Right lobe of liver (tissue), 6 donors: ENCODE data around the gene MINK1. TPM values are rescaled to one million over a fixed set of nuclear protein-coding genes. Genes with fewer than 3 reads are reported as not detected.
A peak's percentile ranks its signal among the peaks of the same experiment; 100 is the strongest.

Experiments
- ATAC-seq, 4 donors: fragments of 200-7000 bp; cut with Tn5 transposase; one replicate each; pipeline ENCODE4 v1.9.1; 2020; ENCODE audit warnings: mild to moderate bottlenecking in 4 of 4, moderate library complexity in 4 of 4
- DNase-seq, 3 donors: peaks; one replicate each; pipeline ENCODE4 v3.0.0-alpha.2; 2020
- H3K27ac ChIP-seq, 3 donors: fragments of 200-600 bp; one replicate each; pipeline ENCODE4 v1.8.0; 2022
- H3K27me3 ChIP-seq, 2 donors: fragments of 200-600 bp; one replicate each; pipeline ENCODE4 v1.8.0; 2022
- H3K36me3 ChIP-seq, 4 donors: fragments of 200-600 bp; sonication (generic) in 1 of 4; one replicate each; pipeline versions ENCODE4 v1.5.1 to v1.8.0; 2017 to 2022; ENCODE audit warnings: control low read depth in 1 of 4
- H3K4me1 ChIP-seq, 4 donors: fragments of 200-600 bp; sonication (generic) in 1 of 4; one replicate each; pipeline versions ENCODE4 v1.5.1 to v1.8.0; 2017 to 2022; ENCODE audit warnings: control low read depth in 1 of 4
- H3K4me3 ChIP-seq, 3 donors: fragments of 200-600 bp; one replicate each; pipeline ENCODE4 v1.8.0; 2022
- H3K9me3 ChIP-seq, 4 donors: fragments of 200-600 bp; sonication (generic) in 1 of 4; one replicate each; pipeline versions ENCODE4 v1.5.1 to v1.8.0; 2017 to 2022; ENCODE audit warnings: control low read depth in 1 of 4
- POLR2A ChIP-seq: fragments of 450-650 bp; IDR thresholded peaks from one replicate; pipeline ENCODE4 v1.6.1; 2017; ENCODE audit warnings: antibody characterized with exemption, mild to moderate bottlenecking
- WGBS: methylation state at CpG from one replicate; pipeline ENCODE4 v1.1.6; 2018; ENCODE audit warnings: low coverage, low lambda C conversion rate; ENCODE audit not compliant: insufficient coverage; ENCODE audit errors: missing lambda C conversion rate; 5-methylcytosine and 5-hydroxymethylcytosine counted together
- intact Hi-C, 2 donors: fragments of 100-400 bp; cut with DNase I; formaldehyde crosslinking; loops; one replicate each; pipeline versions ENCODE4 v1.11.2 to v1.14.1; 2022
- total RNA-seq, 6 experiments: library from RNA; depleted of rRNA in 2 of 6; stranded (reverse); fragments of >200 nt in 2 of 6; fragmentation: NEBNext Ultra II Directional in 3 of 6; extraction: Animal tissue kit (Norgen Biotek cat#: 25700) in 3 of 6; gene quantifications; one replicate each; pipeline versions ENCODE4 v1.1.0 to v1.2.4, GENCODE V29; 2016 to 2023
- TF ChIP-seq, protein P1 (sequence below), 4 donors: fragments of 200-600 bp in 3 of 4; fragments of 450-650 bp in 1 of 4; IDR thresholded peaks; one replicate each; pipeline versions ENCODE4 v1.5.1 to v1.8.0; 2016 to 2022; ENCODE audit warnings: antibody characterized with exemption in 4 of 4, mild to moderate bottlenecking in 2 of 4
- donor health status: DM: no; HTN: yes; CAD: no.
- donor health status: DM: no; HTN: no; CAD: no.
- donor health status: DM: no; HTN: no; CAD: no.
- donor health status: DM: no; HTN: yes; CAD: no.
- donor health status: DM: no; HTN: yes; CAD: no.

Gene MINK1
- total RNA-seq, 6 experiments from 2014 or later: 20.3 to 42.5 (median 28.0) TPM

GRCh38 chr17:4802228-4802627, 30.9 kb upstream of the MINK1 start, which contains the start of gene C17orf114:
Gene C17orf114, minus strand, starts transcription at chr17:4802328.
- Histone ChIP-seq H3K9me3 (no peaks in the 10 kb centered on the region), H3K27me3 (no peaks in the 10 kb centered on the region), H3K4me1 (peaks cover 0 to 4% (median 0%) of the 10 kb centered on the region in 4 donors), H3K4me3 (no peak within 1 kb of the TSS), H3K36me3 (peaks cover 0 to 17% (median 0%) of the 10 kb centered on the region in 4 donors), H3K27ac (no peak within 1 kb of the TSS)
- no peak for TF ChIP-seq POLR2A
- TF ChIP-seq, protein P1, sequence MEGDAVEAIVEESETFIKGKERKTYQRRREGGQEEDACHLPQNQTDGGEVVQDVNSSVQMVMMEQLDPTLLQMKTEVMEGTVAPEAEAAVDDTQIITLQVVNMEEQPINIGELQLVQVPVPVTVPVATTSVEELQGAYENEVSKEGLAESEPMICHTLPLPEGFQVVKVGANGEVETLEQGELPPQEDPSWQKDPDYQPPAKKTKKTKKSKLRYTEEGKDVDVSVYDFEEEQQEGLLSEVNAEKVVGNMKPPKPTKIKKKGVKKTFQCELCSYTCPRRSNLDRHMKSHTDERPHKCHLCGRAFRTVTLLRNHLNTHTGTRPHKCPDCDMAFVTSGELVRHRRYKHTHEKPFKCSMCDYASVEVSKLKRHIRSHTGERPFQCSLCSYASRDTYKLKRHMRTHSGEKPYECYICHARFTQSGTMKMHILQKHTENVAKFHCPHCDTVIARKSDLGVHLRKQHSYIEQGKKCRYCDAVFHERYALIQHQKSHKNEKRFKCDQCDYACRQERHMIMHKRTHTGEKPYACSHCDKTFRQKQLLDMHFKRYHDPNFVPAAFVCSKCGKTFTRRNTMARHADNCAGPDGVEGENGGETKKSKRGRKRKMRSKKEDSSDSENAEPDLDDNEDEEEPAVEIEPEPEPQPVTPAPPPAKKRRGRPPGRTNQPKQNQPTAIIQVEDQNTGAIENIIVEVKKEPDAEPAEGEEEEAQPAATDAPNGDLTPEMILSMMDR (IDR thresholded peaks at IDR 0.05): no peak
- ATAC-seq (no peak), DNase-seq (no peak)
- WGBS: 77% methylated on average over 9 of the region's 9 CpGs
- intact Hi-C loops: no loop called here

DNA sequence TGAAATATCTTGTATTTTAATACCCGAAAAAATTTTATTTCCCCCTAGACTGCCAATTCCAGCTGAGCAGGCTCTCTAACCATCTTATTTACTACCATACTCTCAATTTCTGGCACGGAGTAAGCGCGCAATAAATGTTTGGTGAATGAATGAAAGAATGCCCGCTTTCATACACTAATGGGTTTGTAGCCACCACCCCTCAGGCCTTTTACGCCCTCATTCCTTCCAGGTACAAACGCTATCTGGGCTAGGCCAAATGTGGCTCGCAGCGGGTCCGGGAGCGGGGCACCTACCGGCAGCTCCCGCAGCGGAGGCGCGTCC, 26.7 kb upstream of the MINK1 start:
- H3K4me1 ChIP-seq: peaks cover 0 to 12% (median 3%) of the 10 kb centered on the region in 4 donors
- DNase-seq (no peak), ATAC-seq (no peak)
- no peaks in the 10 kb centered on the region for H3K36me3 ChIP-seq
- TF ChIP-seq POLR2A: no peak
- TF ChIP-seq, protein P1 (IDR thresholded peaks at IDR 0.05): no peak
- H3K9me3 ChIP-seq: no peaks in the 10 kb centered on the region
- H3K27ac ChIP-seq: peak overlapping the region in 1 of 3 donors; percentile 66
- H3K27me3 ChIP-seq: no peaks in the 10 kb centered on the region
- WGBS: 0% methylated on average over 7 of the region's 16 CpGs
- intact Hi-C loops: loop anchor here in 1 of 2 donors (5.0 kb wide), 1 partner anchor 76 kb away; no protein-coding TSS in a partner anchor
- H3K4me3 ChIP-seq: peak overlapping the region; percentile 47 to 84 (median 76)

DNA sequence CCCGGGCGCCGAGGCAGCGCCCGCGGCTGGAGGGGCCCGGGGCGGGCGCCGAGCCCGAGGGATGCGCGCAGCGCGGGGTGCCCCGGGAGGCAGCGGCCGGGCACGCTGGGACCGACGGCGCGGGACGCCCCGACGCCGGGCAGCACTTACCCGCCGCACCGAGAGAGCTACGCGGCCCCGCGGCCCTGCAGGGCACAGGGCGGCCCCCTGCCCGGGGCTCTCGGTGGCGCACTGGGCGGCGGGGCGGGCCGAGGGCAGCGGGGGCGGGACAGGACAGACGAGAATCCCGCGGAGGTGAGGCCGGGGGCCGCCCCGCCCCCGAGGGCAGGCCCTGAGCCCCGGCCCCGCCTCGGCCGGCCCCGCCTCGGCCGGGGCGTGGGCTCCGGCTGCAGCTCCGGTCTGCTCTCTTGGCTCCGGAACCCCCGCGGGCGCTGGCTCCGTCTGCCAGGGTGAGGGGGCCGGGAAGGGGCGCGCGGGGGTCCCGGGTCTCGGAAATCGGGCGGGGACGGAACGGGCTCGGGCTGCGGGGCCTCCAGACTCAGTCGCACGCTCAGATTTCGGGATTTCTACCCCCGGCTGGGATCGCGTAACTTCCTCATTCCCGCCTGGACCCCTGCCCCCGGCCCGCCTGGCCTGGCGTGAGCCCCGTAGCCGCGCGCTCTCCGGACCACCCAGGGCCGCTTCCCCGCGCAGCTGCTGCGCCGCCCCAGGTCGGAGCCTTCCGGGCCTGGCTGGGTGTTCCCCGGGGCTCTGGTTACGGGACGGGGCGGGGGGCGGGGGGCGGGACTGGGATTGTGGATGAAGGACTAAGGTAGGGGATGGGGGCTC, 26.1 kb upstream of the MINK1 start, which contains the start of gene PLD2:
Gene PLD2, plus strand, starts transcription at position 376 of the 828 bp plus-strand sequence. CDS start 621 bp downstream, outside the sequence.
- H3K4me3 ChIP-seq: peak within 1 kb of the TSS; percentile 65 to 84 (median 76)

DNA sequence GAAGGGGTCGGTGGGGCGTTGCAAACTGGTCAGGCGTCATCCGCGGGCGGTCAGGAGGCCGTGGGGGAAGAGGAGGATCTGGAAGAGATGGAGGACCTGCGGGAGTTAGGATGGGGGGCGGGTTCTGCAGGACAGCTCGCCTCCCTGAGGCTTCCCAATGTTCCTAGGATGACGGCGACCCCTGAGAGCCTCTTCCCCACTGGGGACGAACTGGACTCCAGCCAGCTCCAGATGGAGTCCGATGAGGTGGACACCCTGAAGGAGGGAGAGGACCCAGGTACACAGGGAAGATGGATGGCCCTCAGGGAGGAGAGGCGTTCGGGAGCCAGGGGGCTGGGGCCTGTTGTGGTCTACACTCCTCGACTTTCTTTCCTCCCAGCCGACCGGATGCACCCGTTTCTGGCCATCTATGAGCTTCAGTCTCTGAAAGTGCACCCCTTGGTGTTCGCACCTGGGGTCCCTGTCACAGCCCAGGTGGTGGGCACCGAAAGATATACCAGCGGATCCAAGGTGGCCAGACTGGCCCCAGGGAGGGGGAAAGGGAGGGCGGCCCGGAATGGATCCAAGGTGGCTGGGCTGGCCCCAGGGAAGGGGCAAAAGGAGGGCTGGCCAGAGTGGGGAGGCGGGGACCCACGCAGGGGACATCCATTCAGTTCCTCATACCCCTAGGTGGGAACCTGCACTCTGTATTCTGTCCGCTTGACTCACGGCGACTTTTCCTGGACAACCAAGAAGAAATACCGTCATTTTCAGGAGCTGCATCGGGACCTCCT, 25.3 kb upstream of the MINK1 start:
- WGBS: 3% methylated on average over 13 of the region's 32 CpGs
- TF ChIP-seq, protein P1 (IDR thresholded peaks at IDR 0.05): no peak
- TF ChIP-seq POLR2A: no peak
- Histone ChIP-seq H3K27me3 (no peaks in the 10 kb centered on the region), H3K9me3 (no peaks in the 10 kb centered on the region), H3K4me3 (peak overlapping the region; percentile 65 to 84 (median 76)), H3K36me3 (no peaks in the 10 kb centered on the region), H3K4me1 (peaks cover 0 to 12% (median 3%) of the 10 kb centered on the region in 4 donors), H3K27ac (peak overlapping the region in 1 of 3 donors; percentile 7)
- intact Hi-C loops: loop anchor here in 1 of 2 donors (5.0 kb wide), 1 partner anchor 75 kb away; no protein-coding TSS in a partner anchor
- ATAC-seq (peak; percentile 1 to 11 (median 3)), DNase-seq (no peak)

More for the DNA sequence above, 26.1 kb upstream of the MINK1 start, which contains the start of gene PLD2:
- Histone ChIP-seq H3K36me3 (no peaks in the 10 kb centered on the region), H3K27ac (peak within 1 kb of the TSS in 2 of 3 donors; percentile 66 to 76), H3K9me3 (no peaks in the 10 kb centered on the region), H3K4me1 (peaks cover 0 to 12% (median 3%) of the 10 kb centered on the region in 4 donors), H3K27me3 (no peaks in the 10 kb centered on the region)
- intact Hi-C loops: loop anchor here in 1 of 2 donors (5.0 kb wide), 1 partner anchor 75 kb away; no protein-coding TSS in a partner anchor
- ATAC-seq: peak; percentile 90 to 98 (median 94)
- peak; percentile 94 to 95 (median 94) for DNase-seq
- TF ChIP-seq, protein P1 (IDR thresholded peaks at IDR 0.05): no peak
- peak; percentile 62 for TF ChIP-seq POLR2A
- WGBS: 0% methylated on average over 2 of the region's 106 CpGs
